Stimulated activated CD4-positive, alpha-beta T cell treated with anti-CD3 and anti-CD28 coated beads, Interleukin-4, amount 100 ng/mL, for 24 hours (primary cell): ENCODE measurements around the gene FLNB.

Source experiments
- DNase-seq: peaks from one replicate; pipeline ENCODE4 v3.0.0-alpha.2; 2020

Gene FLNB

DNA sequence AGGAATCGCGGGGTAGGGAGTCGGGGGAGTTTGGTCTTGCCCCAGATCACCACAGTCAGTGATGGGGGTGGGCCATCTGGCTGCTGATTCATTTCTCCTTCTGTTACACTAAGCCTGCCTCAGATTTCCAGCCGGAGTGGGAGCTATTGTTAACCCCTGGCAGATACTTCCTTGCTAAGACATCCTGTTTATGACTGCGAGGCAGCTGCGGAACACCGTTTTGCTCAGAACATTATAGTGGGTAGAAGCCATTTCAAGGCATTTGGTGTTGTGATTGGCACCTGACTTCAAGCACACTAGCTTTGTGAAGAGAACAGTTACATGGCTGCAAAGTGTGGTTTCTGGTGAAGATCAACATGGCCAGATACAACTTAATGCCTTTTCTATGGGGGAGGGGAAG lies 73.8 kb downstream of the FLNB start:
- no peak for DNase-seq

DNA sequence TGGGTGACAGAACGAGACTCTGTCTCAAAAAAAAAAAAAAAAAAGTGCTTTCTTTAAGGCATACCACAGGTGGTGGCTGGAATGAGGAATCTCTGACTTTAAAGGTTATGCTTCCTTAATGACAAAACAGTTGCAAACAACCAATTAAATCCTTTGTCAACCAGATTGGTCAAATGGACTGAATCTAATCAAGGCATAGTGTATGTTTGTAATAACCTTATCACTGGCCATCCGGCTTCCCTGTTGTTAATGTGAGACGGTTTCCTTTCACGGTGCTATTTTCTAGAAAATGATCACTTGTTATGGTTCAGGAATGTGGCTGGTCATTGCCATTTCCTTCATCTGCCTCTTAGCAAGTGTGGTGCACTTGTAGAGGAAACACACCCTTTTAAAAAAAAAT lies 75.9 kb downstream of the FLNB start:
- DNase-seq: no peak

- no peak for DNase-seq
Observed at GRCh38 chr3:58084788-58085543, 76.7 kb downstream of the FLNB start.

- DNase-seq: no peak
Observed at GRCh38 chr3:58085616-58086015, 77.4 kb downstream of the FLNB start.

DNA sequence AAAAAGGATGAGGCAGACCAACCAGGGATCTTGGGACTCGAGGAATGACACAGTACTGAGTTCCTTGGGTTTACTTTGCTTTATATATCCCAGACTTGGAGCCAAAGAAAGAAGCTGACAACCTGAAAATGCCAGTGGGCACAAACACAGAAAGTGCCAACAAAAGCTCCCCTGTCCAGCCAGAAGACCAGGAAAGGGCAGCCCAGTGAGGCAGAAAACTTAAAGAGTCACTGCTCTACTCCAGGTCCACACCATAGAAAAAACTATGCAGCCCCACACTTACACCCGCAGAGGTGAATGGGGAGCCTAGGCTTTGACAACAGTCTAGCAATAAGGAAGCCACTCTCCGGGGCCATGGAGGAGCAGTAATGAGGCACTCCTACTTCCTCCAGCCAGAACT lies 80.3 kb downstream of the FLNB start:
- DNase-seq: no peak

- DNase-seq: no peak
Observed at GRCh38 chr3:58090351-58090750, 82.1 kb downstream of the FLNB start.

DNA sequence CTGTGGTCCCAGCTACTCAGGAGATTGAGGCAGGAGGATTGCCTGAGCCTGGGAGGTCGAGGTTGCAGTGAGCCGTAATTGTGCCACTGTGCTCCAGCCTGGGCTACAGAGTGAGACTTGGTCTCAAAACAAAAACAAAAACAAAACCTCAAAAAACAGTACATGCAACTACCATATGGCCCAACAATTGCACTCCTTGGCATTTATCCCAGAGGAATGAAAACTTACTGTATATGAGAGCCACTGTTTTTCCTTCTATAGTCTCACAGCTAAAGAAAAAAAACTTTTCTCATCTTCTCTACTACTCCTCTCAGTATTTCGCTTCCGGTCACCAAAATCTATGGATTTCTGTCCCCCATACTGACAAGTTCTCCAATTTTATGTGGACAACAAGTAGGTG lies 84.3 kb downstream of the FLNB start:
- DNase-seq: no peak

DNA sequence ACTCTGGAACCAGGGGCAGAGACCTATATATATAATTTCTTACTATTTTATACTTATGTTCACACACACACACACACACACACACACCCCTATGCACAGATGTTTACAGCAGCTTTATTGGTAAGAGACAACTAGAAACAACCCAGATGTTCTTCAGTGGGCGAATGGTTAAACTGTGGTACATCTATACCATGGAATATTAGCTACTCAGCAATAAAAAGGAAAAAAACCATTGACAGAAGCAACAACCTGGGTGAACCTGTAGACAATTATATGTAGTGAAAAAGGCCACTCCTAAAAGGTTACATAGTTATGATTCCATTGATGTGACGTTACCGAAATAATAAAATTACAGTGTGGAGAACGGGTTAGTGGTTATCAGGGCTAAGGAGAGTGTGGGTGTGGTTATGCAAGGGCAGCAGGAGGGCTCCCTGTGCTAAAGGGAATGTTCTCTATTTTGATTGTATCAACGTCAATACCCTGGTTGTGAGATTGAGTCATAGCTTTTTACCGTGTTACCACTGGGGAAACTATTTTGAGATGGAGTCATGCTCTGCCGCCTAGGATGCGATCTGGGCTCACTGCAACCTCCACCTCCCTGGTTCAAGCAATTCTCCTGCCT lies 85.5 kb downstream of the FLNB start:
- DNase-seq: no peak

GRCh38 chr3:58094657-58095056 lies 86.4 kb downstream of the FLNB start:
- no peak for DNase-seq

GRCh38 chr3:58095603-58096138 lies 87.4 kb downstream of the FLNB start:
- no peak for DNase-seq

GRCh38 chr3:58098531-58098930 lies 90.3 kb downstream of the FLNB start:
- no peak for DNase-seq

DNA sequence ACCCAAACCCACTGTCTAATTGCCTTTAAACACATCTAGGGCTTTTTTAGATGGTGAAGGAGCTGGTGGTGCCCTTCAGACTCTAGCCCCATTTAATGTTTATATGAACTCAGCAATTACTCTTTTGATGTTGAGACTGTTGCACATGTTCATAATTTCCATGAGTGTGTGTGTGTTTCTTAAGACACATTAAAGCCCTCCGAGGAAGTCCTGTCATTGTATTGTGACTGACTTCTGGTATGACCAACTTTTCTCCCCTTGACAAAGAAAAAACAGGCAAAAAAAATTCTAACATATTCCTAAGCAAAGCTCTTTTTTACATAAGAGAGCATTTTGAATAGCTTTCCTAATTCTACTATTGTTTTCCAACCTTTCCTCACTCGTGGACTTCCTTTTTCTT lies 91.6 kb downstream of the FLNB start:
- no peak for DNase-seq

- no peak for DNase-seq
Observed at GRCh38 chr3:58101499-58102389, 93.5 kb downstream of the FLNB start.

GRCh38 chr3:58102390-58102750 lies 94.1 kb downstream of the FLNB start:
- no peak for DNase-seq

DNA sequence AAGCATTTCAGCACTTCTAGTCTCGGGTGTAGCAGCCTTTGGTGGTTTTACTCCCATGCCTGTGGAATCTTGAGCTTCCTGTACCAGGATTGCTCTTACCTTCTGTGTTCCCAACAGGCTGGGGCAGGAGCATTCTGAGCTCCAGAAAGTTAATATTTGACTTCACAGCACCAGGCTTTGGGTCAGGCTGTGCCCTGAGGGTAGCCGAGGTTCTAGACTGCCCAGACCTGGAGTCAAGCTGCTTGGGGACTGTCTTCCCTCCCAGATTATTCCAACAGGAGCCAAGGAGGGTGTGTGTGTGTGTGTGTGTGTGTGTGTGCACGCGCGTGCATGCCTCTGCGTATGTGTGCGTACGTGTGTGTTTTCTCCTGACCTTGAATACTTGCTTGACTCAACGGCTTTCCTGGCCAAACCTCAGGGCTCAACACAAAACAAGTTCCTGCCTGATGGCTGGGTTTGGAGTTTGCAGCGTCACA lies 94.8 kb downstream of the FLNB start:
- no peak for DNase-seq

- no peak for DNase-seq
Observed at GRCh38 chr3:58104151-58104550, 95.9 kb downstream of the FLNB start.

GRCh38 chr3:58104712-58105111 lies 96.5 kb downstream of the FLNB start:
- no peak for DNase-seq

GRCh38 chr3:58105196-58105595 lies 97.0 kb downstream of the FLNB start:
- DNase-seq: no peak

DNA sequence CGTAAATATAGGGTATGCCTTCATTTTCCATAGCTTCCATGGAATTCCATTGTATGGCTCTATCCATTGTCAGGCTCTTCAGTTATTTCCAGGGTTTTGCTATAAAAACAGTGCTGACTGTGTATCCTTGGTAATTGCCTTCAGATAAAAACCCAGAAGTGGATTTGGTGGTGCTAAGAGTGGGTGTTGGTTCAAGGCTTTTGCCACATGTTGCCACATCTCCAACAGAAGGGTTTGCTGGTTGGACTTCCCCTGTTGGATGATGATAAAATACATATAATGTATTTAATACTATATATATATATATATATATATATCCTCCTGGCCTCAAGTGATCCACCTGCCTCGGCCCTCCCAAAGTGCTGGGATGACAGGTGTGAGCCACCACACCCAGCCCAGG lies 97.8 kb downstream of the FLNB start:
- DNase-seq: no peak

- no peak for DNase-seq
Observed at GRCh38 chr3:58106640-58107039, 98.4 kb downstream of the FLNB start.

DNA sequence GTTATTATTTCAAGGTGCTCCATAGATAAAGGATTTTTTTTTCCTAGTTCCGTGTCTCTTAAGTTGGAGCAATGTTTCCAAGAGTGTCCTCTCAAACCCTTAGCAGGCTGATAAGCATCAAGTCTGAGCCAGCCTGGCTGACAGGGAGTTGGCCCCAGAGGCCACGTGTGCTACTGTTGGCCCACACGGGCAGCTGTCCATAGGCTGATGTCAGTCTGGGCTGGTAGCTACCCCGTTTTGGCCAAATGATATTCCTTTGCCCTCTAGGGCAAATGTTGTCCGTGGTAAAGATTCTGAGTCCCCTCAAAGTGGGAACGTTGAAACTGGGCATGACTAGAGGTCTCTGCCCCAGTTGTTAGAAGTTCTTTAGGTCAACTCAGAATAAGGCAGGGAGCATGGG lies 99.4 kb downstream of the FLNB start:
- DNase-seq: no peak

GRCh38 chr3:58109752-58110151 lies 101.5 kb downstream of the FLNB start:
- DNase-seq: no peak

DNA sequence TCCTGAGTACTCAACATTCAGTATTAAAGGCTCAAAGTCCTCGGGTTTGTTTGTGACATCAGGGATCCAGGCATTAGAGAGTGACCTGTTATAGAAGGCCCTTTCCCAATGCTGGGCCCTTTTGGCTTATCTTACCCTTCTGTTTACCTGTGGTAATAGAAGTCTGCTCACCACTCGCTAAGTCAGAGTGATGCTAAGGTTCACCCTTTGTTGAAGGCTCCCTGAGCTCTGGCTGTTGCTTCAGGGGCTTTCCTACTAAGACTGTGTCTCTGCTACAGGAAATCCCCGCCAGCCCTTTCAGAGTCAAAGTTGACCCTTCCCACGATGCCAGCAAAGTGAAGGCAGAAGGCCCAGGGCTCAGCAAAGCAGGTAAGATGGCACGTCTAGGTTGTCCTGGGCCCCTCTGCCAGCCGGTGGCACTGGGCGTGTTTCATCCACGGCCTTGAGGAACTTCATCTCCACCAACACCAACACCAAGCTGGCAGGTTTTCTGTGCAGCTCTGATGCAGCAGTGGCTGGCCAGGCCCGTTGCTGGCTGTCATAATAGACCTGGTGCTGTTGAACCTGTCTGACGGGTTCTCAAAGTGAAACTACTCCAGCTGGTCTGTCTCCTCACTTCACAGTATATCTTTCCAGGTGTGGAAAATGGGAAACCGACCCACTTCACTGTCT lies 103.4 kb downstream of the FLNB start:
- DNase-seq: no peak
